NCI-H460 (cell line): ENCODE results near the gene HSD17B1. TPM values are rescaled to one million over a fixed set of nuclear protein-coding genes. Genes with fewer than 3 reads are reported as not detected.

ENCODE experiments used
- DNase-seq: peaks from one replicate; pipeline ENCODE4 v3.0.0-alpha.2; 2016; ENCODE audit warnings: low read depth; ENCODE audit errors: extremely low read depth
- total RNA-seq: library from RNA; depleted of rRNA; stranded (reverse); fragments of >200 nt; shearing (Covaris generic); gene quantifications from 2 replicates; pipeline ENCODE4 v1.2.3, GENCODE V29; 2014

HSD17B1 gene
- total RNA-seq, 1 experiment from 2014 or later, result 0.37 TPM

GRCh38 chr17:42564815-42565522 lies 12.2 kb downstream of the HSD17B1 start:
- DNase-seq, result no peak

GRCh38 chr17:42565523-42566214 lies 12.9 kb downstream of the HSD17B1 start:
- no peak for DNase-seq

- no peak for DNase-seq
Measured at GRCh38 chr17:42566215-42566882, 13.6 kb downstream of the HSD17B1 start.

DNA sequence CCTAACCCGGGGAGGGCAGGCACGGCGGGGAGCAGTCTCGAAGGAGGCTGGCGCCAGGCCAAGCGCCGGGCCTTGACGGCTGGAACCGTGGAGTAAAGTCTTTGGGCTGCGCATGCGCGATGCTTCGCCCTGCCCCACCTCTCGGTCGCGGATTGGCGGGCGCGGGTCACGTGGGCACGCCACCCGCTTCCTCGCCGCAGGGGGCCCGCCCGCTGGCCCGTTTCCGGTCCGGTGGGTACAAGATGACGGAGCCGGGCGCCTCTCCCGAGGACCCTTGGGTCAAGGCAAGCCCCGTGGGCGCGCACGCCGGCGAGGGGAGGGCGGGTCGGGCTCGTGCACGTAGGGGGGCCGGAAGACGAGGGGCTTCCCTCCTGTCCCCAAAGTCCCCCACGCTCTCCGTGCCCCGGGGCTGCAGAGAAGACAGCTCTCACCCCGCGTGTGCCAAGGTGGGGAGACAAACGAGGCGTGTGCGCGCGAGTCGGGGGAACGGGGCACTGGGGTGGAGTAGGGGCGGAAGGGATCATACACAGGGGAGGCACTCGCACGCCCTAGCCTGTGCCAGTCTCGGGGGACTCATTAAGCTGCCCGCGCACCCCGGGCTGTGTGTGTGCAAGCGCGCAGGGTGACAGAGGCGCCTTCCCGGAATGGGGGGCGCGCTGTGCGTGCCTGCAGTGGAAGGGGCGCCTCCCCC lies 14.3 kb downstream of the HSD17B1 start, which contains the start of gene MLX:
MLX (plus strand) TSS at position 218 of the 691 bp plus-strand sequence; CDS start at position 243, 25 bp downstream.
- DNase-seq, result peak; percentile 86

GRCh38 chr17:42568341-42569111 lies 15.8 kb downstream of the HSD17B1 start:
- DNase-seq, result no peak

DNA sequence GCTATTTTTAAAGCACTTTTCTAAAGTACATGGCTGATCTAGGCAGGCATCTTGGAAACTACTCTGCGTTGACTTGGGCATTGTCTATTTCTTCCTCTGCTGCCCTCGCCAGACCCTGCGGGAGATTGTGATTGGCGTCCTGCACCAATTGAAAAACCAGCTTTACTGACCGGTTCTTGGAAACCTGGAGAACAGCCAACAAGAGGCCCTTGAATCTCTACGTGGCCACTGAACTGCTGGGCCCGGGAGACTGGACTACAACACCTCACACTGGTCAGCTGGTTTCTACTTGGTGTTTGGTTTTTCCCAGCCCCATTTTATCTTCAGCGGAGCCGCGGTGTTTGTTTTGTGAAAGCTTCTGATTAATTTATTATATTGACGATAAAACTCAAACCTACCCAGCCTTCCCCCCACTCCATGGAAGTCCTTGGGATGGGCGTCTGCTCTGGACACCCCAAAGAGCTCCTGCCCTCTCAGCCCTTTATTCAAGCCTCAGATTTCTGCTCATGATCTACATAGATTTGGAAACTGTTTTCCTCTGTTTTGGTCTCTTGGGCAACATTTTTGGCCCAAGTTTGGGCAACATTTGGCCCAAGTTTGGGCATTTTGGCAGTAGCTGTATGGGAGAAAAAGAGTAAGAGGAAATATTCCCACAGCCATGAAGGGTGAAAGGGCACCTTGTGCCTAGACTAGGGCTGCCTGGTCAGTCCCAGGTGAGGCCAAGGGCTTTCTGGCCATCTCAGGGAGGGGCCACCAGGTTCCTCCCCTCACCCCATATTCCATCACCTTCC lies 18.9 kb downstream of the HSD17B1 start:
- no peak for DNase-seq

DNA sequence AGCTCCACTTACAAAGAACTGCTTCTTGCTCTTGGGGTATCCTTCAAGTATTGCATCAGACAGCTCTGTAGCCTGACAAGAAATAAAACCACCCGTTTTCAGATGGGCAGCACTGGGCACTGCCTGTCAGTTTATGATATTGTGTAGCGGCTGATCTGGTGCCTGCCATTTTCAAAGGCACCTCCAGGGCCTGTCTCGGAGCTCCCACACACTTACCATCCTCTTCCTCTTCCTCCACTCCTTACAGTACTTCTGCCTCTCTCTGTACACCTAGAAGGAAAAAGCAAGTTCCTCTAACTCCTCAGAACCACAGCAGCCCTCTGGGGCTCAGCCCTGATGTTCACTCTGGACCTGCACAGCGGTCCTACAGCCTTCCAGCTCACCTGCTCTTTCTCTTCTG lies 20.4 kb downstream of the HSD17B1 start:
- no peak for DNase-seq

DNA sequence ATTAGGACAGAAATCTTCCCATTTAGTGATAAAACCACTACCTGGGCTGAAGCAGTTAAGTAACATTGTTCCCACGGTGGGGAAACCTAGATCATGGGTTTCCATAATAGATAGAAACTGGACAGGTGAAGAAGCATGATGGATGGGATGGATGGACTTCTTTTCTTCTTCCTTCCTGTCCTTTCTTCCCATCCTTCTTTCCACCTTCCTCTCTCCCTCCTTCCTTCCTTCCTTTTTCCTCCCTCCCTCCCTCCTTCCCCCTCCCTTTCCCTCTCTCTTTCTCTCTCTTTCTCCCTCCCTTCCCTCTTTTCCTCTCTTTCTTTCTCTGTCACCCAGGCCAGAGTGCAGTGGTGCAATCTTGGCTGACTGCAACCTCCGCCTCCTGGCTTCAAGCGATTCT lies 21.7 kb downstream of the HSD17B1 start:
- DNase-seq, result no peak

GRCh38 chr17:42577140-42577531 lies 24.4 kb downstream of the HSD17B1 start:
- DNase-seq, result no peak

- peak; percentile 94 for DNase-seq
Measured at GRCh38 chr17:42577532-42578281, 25.0 kb downstream of the HSD17B1 start, which contains the start of gene PSMC3IP. TSS of gene PSMC3IP (minus strand) at chr17:42577729. CDS start at chr17:42577686, 43 bp downstream.

DNA sequence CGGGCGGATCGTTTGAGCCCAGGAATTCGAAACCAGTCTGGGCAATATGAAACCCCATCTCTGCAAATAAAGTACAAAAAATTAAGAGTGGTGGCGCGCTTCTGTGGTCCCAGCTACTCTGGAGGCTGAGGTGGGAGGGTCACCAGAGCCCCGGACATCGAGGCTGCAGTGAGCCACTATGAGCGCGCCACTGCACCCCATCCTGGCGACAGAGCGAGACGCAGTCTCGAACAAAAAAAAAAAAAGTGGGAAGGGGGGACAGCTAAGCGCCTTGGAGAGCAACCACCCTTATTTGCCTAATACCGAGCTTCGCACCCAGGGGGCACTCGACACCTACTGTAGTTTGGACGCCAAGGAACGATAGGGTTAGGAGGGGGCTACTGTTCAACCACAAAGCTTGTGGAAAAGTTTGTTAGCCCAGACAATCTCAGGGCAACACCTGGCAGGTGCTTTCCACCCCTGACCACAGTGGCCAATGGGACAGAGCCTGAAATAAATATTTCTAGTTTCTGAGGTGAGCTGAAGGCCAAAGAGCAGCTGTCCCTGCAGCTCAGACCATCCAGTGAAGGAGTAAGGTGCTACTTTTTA lies 25.7 kb downstream of the HSD17B1 start:
- peak; percentile 69 for DNase-seq

GRCh38 chr17:42579794-42580551 lies 27.2 kb downstream of the HSD17B1 start:
- no peak for DNase-seq

GRCh38 chr17:42581744-42582270 lies 29.1 kb downstream of the HSD17B1 start:
- no peak for DNase-seq

GRCh38 chr17:42584880-42585279 lies 32.2 kb downstream of the HSD17B1 start:
- DNase-seq, result no peak

- DNase-seq, result no peak
Measured at GRCh38 chr17:42585353-42585752, 32.6 kb downstream of the HSD17B1 start.

GRCh38 chr17:42586514-42587230 lies 33.9 kb downstream of the HSD17B1 start:
- no peak for DNase-seq

DNA sequence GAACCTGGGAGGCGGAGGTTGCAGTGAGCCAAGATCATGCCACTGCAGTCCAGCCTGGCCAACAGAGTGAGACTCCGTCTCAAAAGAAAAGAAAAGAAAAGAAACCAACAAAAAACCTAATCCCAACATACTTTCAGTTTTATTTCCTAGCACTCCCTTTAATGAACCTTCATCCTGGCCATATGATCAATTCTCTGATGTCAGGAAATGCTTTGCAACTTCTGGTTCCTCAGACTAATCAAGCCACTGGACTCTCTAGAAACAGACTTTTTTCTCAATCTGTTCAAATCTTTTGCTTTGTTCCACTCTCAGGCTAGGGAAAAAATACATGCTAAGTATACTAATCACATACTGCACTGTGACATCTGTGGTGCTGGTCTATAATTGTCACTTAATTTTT lies 38.2 kb downstream of the HSD17B1 start:
- DNase-seq, result no peak
